Nephron progenitor cell (in vitro differentiated cells): ENCODE measurements around the gene TOM1L2.

ENCODE experiments used
- DNase-seq: peaks from one replicate; pipeline ENCODE4 v3.0.0; 2021
- H3K27ac Mint-ChIP-seq: 2 replicates; pipeline ENCODE4 v1.8.0; 2021; ENCODE audit warnings: mild to moderate bottlenecking, moderate library complexity, mixed read lengths
- H3K27me3 Mint-ChIP-seq: 2 replicates; pipeline ENCODE4 v1.8.0; 2021; ENCODE audit warnings: mild to moderate bottlenecking, low read depth, mixed read lengths; ENCODE audit not compliant: poor library complexity
- H3K36me3 Mint-ChIP-seq: 2 replicates; pipeline ENCODE4 v1.8.0; 2021; ENCODE audit warnings: low read depth, mixed read lengths
- H3K4me1 Mint-ChIP-seq: 2 replicates; pipeline ENCODE4 v1.8.0; 2021; ENCODE audit warnings: mixed read lengths
- H3K4me3 Mint-ChIP-seq: 2 replicates; pipeline ENCODE4 v1.8.0; 2021; ENCODE audit warnings: mild to moderate bottlenecking, moderate library complexity, mixed read lengths
- H3K9me3 Mint-ChIP-seq: 2 replicates; pipeline ENCODE4 v1.8.0; 2021; ENCODE audit warnings: mild to moderate bottlenecking, moderate library complexity, mixed read lengths
- CTCF ChIP-seq: fragments of 200-600 bp; sonication (generic); IDR thresholded peaks from 2 replicates; pipeline ENCODE4 v1.5.0; 2021; ENCODE audit warnings: antibody characterized with exemption

The TOM1L2 gene

GRCh38 chr17:17928398-17929287 is 43.6 kb downstream of the TOM1L2 start:
- H3K36me3 Mint-ChIP-seq, result no peaks in the 10 kb centered on the region
- no peaks in the 10 kb centered on the region for H3K9me3 Mint-ChIP-seq
- peaks cover 6% of the 10 kb centered on the region for H3K27me3 Mint-ChIP-seq
- no peak for DNase-seq
- no peak overlapping the region for H3K27ac Mint-ChIP-seq
- no peak for TF ChIP-seq CTCF
- no peak overlapping the region for H3K4me3 Mint-ChIP-seq
- peaks cover 17% of the 10 kb centered on the region for H3K4me1 Mint-ChIP-seq

- H3K27me3 Mint-ChIP-seq, result peaks cover 9% of the 10 kb centered on the region
- TF ChIP-seq CTCF, result no peak
- no peak overlapping the region for H3K4me3 Mint-ChIP-seq
- peaks cover 24% of the 10 kb centered on the region for H3K4me1 Mint-ChIP-seq
- no peaks in the 10 kb centered on the region for H3K36me3 Mint-ChIP-seq
- H3K9me3 Mint-ChIP-seq, result no peaks in the 10 kb centered on the region
- DNase-seq, result no peak
- no peak overlapping the region for H3K27ac Mint-ChIP-seq
These were observed 45.3 kb downstream of the TOM1L2 start for GRCh38 chr17:17926840-17927449.

- Mint-ChIP-seq H3K27me3 (peaks cover 9% of the 10 kb centered on the region), H3K9me3 (no peaks in the 10 kb centered on the region), H3K4me1 (peaks cover 33% of the 10 kb centered on the region), H3K27ac (no peak overlapping the region), H3K4me3 (no peak overlapping the region), H3K36me3 (no peaks in the 10 kb centered on the region)
- no peak for TF ChIP-seq CTCF
- DNase-seq, result no peak
These were observed 46.2 kb downstream of the TOM1L2 start for GRCh38 chr17:17926036-17926435.

GRCh38 chr17:17924857-17925250 is 47.3 kb downstream of the TOM1L2 start:
- no peak for DNase-seq
- Mint-ChIP-seq H3K9me3 (no peaks in the 10 kb centered on the region), H3K4me3 (no peak overlapping the region), H3K27me3 (peaks cover 9% of the 10 kb centered on the region), H3K36me3 (no peaks in the 10 kb centered on the region), H3K27ac (no peak overlapping the region), H3K4me1 (peaks cover 37% of the 10 kb centered on the region)
- TF ChIP-seq CTCF, result no peak

GRCh38 chr17:17924131-17924856 is 47.9 kb downstream of the TOM1L2 start:
- no peak for TF ChIP-seq CTCF
- H3K4me3 Mint-ChIP-seq, result no peak overlapping the region
- no peak for DNase-seq
- no peak overlapping the region for H3K27ac Mint-ChIP-seq
- peaks cover 42% of the 10 kb centered on the region for H3K4me1 Mint-ChIP-seq
- H3K27me3 Mint-ChIP-seq, result peaks cover 9% of the 10 kb centered on the region
- H3K9me3 Mint-ChIP-seq, result no peaks in the 10 kb centered on the region
- no peaks in the 10 kb centered on the region for H3K36me3 Mint-ChIP-seq
